Epidermal melanocyte (primary cell): ENCODE results near the gene SLC35G3.
A peak's percentile ranks its signal among the peaks of the same experiment; 100 is the strongest.
"Not testable (repeated sequence)": the region's sequence is repeated elsewhere in the genome, so short reads cannot be mapped to it uniquely, and the experiment has no call there.

Source experiments
- DNase-seq: peaks from one replicate; pipeline ENCODE4 v3.0.0; 2011; ENCODE audit warnings: low spot score; ENCODE audit not compliant: insufficient read length

SLC35G3 gene

GRCh38 chr17:35194001-35194400, at the start of gene SLC35G3:
SLC35G3 (minus strand) TSS chr17:35194393; CDS start chr17:35194307, 86 bp downstream.
- DNase-seq: not testable (repeated sequence)

GRCh38 chr17:35243561-35244340, 49.6 kb upstream of the SLC35G3 start:
- DNase-seq: no peak

GRCh38 chr17:35242805-35243560, 48.8 kb upstream of the SLC35G3 start, which contains the start of gene SLFN5:
SLFN5 (plus strand) TSS chr17:35243072; CDS start chr17:35258691, 15,619 bp downstream.
- DNase-seq: peak; percentile 90

- no peak for DNase-seq
Observed at GRCh38 chr17:35242158-35242804, 48.1 kb upstream of the SLC35G3 start.

GRCh38 chr17:35241520-35241919, 47.3 kb upstream of the SLC35G3 start:
- no peak for DNase-seq

- DNase-seq: no peak
Observed at GRCh38 chr17:35240861-35241260, 46.7 kb upstream of the SLC35G3 start.

GRCh38 chr17:35239823-35240222, 45.6 kb upstream of the SLC35G3 start:
- no peak for DNase-seq

GRCh38 chr17:35238821-35239220, 44.6 kb upstream of the SLC35G3 start:
- DNase-seq: no peak

GRCh38 chr17:35236821-35237220, 42.6 kb upstream of the SLC35G3 start:
- DNase-seq: no peak

- DNase-seq: no peak
Observed at GRCh38 chr17:35235917-35236316, 41.7 kb upstream of the SLC35G3 start.

- DNase-seq: no peak
Observed at GRCh38 chr17:35235289-35235688, 41.1 kb upstream of the SLC35G3 start.

- not testable (repeated sequence) for DNase-seq
Observed at GRCh38 chr17:35234315-35234714, 40.1 kb upstream of the SLC35G3 start.

GRCh38 chr17:35229638-35230037, 35.4 kb upstream of the SLC35G3 start:
- DNase-seq: no peak

- no peak for DNase-seq
Observed at GRCh38 chr17:35227546-35227945, 33.4 kb upstream of the SLC35G3 start.

GRCh38 chr17:35224436-35224835, 30.2 kb upstream of the SLC35G3 start:
- DNase-seq: no peak

- no peak for DNase-seq
Observed at GRCh38 chr17:35222452-35222851, 28.3 kb upstream of the SLC35G3 start.

GRCh38 chr17:35218915-35219314, 24.7 kb upstream of the SLC35G3 start:
- DNase-seq: no peak

GRCh38 chr17:35217107-35217506, 22.9 kb upstream of the SLC35G3 start:
- no peak for DNase-seq

- no peak for DNase-seq
Observed at GRCh38 chr17:35214631-35215273, 20.6 kb upstream of the SLC35G3 start.

GRCh38 chr17:35214192-35214591, 20.0 kb upstream of the SLC35G3 start:
- DNase-seq: no peak

- DNase-seq: no peak
Observed at GRCh38 chr17:35213412-35213940, 19.3 kb upstream of the SLC35G3 start.
